Osteoblast (primary cell): ENCODE results near the gene SLC36A1. TPM values are rescaled to one million over a fixed set of nuclear protein-coding genes. Genes with fewer than 3 reads are reported as not detected.

Experiments
- DNase-seq: peaks from one replicate; pipeline ENCODE4 v3.0.0; 2011; ENCODE audit warnings: low spot score, mixed read lengths; ENCODE audit not compliant: insufficient read length; ENCODE audit errors: missing footprints
- H2AFZ ChIP-seq: 2 replicates; pipeline ENCODE4 v1.6.0; 2011; ENCODE audit warnings: mild to moderate bottlenecking, low read length
- H3K27ac ChIP-seq: 2 replicates; pipeline ENCODE4 v1.5.1; 2011; ENCODE audit warnings: mild to moderate bottlenecking, low read depth, low read length, moderate library complexity
- H3K27me3 ChIP-seq: 2 replicates; pipeline ENCODE4 v1.6.0; 2012; ENCODE audit warnings: mild to moderate bottlenecking, control low read depth, inconsistent platforms, low read length, moderate library complexity; ENCODE audit not compliant: insufficient read depth
- H3K36me3 ChIP-seq: 2 replicates; pipeline ENCODE4 v1.5.1; 2011; ENCODE audit warnings: mild to moderate bottlenecking, low read length, control low read depth, moderate library complexity; ENCODE audit not compliant: insufficient read depth
- H3K4me1 ChIP-seq: 2 replicates; pipeline ENCODE4 v1.5.1; 2011; ENCODE audit warnings: mild to moderate bottlenecking, low read length, control low read depth, moderate library complexity; ENCODE audit not compliant: insufficient read depth
- H3K4me2 ChIP-seq: 2 replicates; pipeline ENCODE4 v1.6.0; 2011; ENCODE audit warnings: mild to moderate bottlenecking, low read length; ENCODE audit not compliant: insufficient read depth
- H3K4me3 ChIP-seq: fragments of 200-600 bp; sonication (generic); 3 replicates; pipeline ENCODE4 v1.5.1; 2012; ENCODE audit warnings: mild to moderate bottlenecking, low read length, inconsistent platforms; ENCODE audit not compliant: insufficient read depth
- H3K79me2 ChIP-seq: 2 replicates; pipeline ENCODE4 v1.6.0; 2012; ENCODE audit warnings: mild to moderate bottlenecking, low read length, control low read depth, inconsistent platforms; ENCODE audit not compliant: insufficient read depth
- H3K9me3 ChIP-seq: 2 replicates; pipeline ENCODE4 v1.5.1; 2011; ENCODE audit warnings: low read depth, low read length, control low read depth
- H4K20me1 ChIP-seq: 2 replicates; pipeline ENCODE4 v1.6.0; 2012; ENCODE audit warnings: mild to moderate bottlenecking, low read length, control low read depth; ENCODE audit not compliant: insufficient read depth
- total RNA-seq: library from RNA; depleted of rRNA; stranded (reverse); fragments of >200 nt; gene quantifications from 2 replicates; pipeline ENCODE4 v1.2.3, GENCODE V29; 2012
- TF ChIP-seq, protein P1 (sequence below): IDR thresholded peaks from 2 replicates; pipeline ENCODE4 v1.5.1; 2011; ENCODE audit warnings: mild to moderate bottlenecking, low read depth, low read length, moderate library complexity; ENCODE audit errors: extremely low read depth

Gene SLC36A1
- total RNA-seq, 1 donor = 19.5 TPM

DNA sequence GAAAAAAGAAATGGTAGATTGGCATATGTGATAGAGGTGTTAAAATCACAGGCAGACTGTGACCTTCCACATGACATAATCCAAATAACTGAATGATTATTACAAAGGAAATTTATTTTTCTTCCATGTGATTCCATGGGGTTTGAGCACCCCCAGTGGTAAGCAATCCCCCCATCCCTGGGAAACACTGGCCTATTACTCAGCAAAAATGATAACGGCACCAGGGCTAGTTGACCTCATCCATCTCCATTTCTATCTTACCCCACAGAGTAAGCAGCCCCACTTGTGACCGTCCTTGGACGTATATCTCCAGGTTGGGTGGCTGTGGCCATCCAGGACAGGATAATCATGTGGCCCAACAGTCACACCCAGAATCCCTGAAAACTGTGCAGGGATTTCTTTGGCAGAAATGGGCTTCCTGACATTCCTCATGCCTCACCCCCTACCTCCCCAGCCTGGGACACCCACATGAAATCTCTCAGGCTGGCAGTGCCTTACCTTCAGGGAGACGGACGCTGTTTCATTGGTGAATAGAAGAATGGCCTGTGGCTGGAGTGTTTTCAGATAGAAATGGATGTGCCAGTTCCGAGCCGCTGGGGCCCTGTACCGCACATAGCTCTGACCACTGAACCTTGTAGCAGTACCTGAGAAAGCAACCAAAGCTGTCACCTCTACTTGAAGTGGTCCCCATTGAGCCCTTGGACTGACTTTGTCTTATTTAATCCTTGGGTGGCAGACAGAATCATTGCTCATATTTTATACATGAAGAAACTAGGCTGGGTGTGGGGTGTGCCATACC is 69.9 kb downstream of the SLC36A1 start:
- Histone ChIP-seq H3K9me3 (no peaks in the 10 kb centered on the region), H3K4me2 (no peak overlapping the region), H3K4me3 (no peak overlapping the region), H3K27ac (no peak overlapping the region), H3K36me3 (no peaks in the 10 kb centered on the region), H3K79me2 (no peaks in the 10 kb centered on the region), H3K27me3 (no peaks in the 10 kb centered on the region), H4K20me1 (no peaks in the 10 kb centered on the region), H2AFZ (no peak overlapping the region), H3K4me1 (no peaks in the 10 kb centered on the region)
- no peak for DNase-seq
- TF ChIP-seq, protein P1, sequence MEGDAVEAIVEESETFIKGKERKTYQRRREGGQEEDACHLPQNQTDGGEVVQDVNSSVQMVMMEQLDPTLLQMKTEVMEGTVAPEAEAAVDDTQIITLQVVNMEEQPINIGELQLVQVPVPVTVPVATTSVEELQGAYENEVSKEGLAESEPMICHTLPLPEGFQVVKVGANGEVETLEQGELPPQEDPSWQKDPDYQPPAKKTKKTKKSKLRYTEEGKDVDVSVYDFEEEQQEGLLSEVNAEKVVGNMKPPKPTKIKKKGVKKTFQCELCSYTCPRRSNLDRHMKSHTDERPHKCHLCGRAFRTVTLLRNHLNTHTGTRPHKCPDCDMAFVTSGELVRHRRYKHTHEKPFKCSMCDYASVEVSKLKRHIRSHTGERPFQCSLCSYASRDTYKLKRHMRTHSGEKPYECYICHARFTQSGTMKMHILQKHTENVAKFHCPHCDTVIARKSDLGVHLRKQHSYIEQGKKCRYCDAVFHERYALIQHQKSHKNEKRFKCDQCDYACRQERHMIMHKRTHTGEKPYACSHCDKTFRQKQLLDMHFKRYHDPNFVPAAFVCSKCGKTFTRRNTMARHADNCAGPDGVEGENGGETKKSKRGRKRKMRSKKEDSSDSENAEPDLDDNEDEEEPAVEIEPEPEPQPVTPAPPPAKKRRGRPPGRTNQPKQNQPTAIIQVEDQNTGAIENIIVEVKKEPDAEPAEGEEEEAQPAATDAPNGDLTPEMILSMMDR = no peak

DNA sequence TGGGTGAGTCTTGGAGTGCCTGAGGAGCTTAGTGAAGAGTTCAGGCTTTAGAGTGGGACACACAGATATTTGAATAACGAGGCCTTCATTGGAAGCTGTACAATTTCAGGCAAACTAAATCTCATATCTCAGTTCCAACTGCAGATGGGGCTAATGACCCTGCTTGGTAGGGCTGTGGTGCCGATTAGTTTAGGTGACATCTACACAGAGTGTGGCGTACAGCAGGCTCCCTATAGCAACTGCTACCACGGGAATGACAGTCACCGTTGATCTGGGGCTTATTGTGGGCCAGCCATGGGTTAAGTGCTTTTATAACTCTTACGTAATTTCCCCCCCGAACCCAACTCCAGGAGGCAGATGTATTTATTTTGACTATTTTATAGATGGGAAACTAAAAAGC is 72.9 kb downstream of the SLC36A1 start:
- Histone ChIP-seq H4K20me1 (no peaks in the 10 kb centered on the region), H3K4me1 (no peaks in the 10 kb centered on the region), H3K27ac (no peak overlapping the region), H2AFZ (no peak overlapping the region), H3K27me3 (no peaks in the 10 kb centered on the region), H3K4me2 (no peak overlapping the region), H3K79me2 (no peaks in the 10 kb centered on the region), H3K36me3 (no peaks in the 10 kb centered on the region), H3K9me3 (no peaks in the 10 kb centered on the region), H3K4me3 (no peak overlapping the region)
- no peak for DNase-seq
- TF ChIP-seq, protein P1 = no peak

DNA sequence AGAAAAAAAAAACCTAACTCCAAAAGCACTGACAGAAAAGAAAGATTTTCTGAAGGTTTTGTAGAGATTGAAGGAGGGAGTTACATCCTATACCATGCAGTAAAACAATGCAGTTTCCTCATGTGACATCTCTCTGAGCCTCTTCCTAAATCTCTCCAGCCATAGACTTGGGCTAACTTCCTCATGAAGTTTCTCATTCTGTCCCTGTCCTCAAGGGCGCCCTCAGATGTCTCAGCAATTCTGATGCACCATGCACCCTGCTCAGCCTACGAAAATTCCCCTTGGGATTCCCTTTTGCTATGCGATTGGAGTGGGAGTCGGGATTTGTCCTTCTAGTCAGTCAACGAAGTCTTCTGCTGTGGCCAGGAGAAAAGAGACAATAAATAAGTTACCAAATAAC is 74.8 kb downstream of the SLC36A1 start:
- no peak overlapping the region for H3K27ac ChIP-seq
- H4K20me1 ChIP-seq = no peaks in the 10 kb centered on the region
- no peaks in the 10 kb centered on the region for H3K27me3 ChIP-seq
- H3K79me2 ChIP-seq = no peaks in the 10 kb centered on the region
- no peak overlapping the region for H3K4me2 ChIP-seq
- H3K36me3 ChIP-seq = no peaks in the 10 kb centered on the region
- DNase-seq = no peak
- TF ChIP-seq, protein P1 = no peak
- no peaks in the 10 kb centered on the region for H3K4me1 ChIP-seq
- no peak overlapping the region for H2AFZ ChIP-seq
- no peaks in the 10 kb centered on the region for H3K9me3 ChIP-seq
- no peak overlapping the region for H3K4me3 ChIP-seq

DNA sequence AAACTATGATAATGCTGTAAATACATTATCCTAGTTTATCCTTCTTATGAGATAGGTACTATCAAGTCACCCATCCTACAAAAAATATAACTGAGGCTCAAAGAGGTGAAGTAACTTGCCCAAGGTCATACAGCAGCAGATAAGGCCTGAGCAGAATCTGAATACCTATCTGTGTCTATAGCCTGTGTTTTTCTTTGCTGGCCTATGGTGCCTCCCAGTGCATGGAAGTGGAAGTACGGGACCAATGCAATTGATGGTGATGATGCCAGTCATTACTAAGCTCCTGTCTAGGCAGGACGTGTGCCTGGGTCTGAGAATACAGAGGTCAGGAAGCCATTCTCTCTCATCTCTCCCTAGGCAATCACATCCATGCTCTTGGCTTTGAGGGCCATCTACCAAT is 75.9 kb downstream of the SLC36A1 start:
- Histone ChIP-seq H4K20me1 (no peaks in the 10 kb centered on the region), H3K9me3 (no peaks in the 10 kb centered on the region), H3K79me2 (no peaks in the 10 kb centered on the region), H3K36me3 (no peaks in the 10 kb centered on the region), H3K4me2 (no peak overlapping the region), H2AFZ (no peak overlapping the region), H3K4me1 (no peaks in the 10 kb centered on the region), H3K27me3 (no peaks in the 10 kb centered on the region), H3K27ac (no peak overlapping the region), H3K4me3 (no peak overlapping the region)
- TF ChIP-seq, protein P1 = peak; percentile 72
- peak; percentile 94 for DNase-seq
